ENCODE data around the gene ADAMTS14. TPM values are rescaled to one million over a fixed set of nuclear protein-coding genes. Genes with fewer than 3 reads are reported as not detected.

Gene ADAMTS14
- total RNA-seq, 3 donors from 2014 or later = 1.8 to 2.1 (median 2.1) TPM

- peak in 2 of 3 donors; percentile 48 to 86 for DNase-seq
- no peak overlapping the region for H3K4me3 ChIP-seq
- H3K4me1 ChIP-seq (ENCODE audit: low read depth) = peaks cover 4% of the 10 kb centered on the region
- peak; percentile 53 for ATAC-seq
- no peaks in the 10 kb centered on the region for H3K36me3 ChIP-seq (ENCODE audit: low read depth)
- intact Hi-C loops (cut with DNase I, micrococcal nuclease) = loop anchor here in 1 of 2 donors (5.0 kb wide), 1 partner anchor 212 kb away; no protein-coding TSS in a partner anchor
- H3K9me3 ChIP-seq = no peaks in the 10 kb centered on the region
- TF ChIP-seq CTCF (IDR thresholded peaks at IDR 0.05) = peak; percentile 38
These were observed 86.6 kb downstream of the ADAMTS14 start for GRCh38 chr10:70758757-70759514.

- intact Hi-C loops (cut with DNase I, micrococcal nuclease) = loop anchor here (5.0 kb wide), 1 partner anchor 212 kb away; no protein-coding TSS in a partner anchor
- no peak for TF ChIP-seq CTCF (IDR thresholded peaks at IDR 0.05)
- peak in 1 of 3 donors; percentile 20 for DNase-seq
These were observed 87.5 kb downstream of the ADAMTS14 start for GRCh38 chr10:70759781-70760180.

GRCh38 chr10:70760271-70760787 is 88.0 kb downstream of the ADAMTS14 start:
- Histone ChIP-seq H3K9me3 (no peaks in the 10 kb centered on the region), H3K4me1 (ENCODE audit: low read depth) (peaks cover 4% of the 10 kb centered on the region), H3K36me3 (ENCODE audit: low read depth) (no peaks in the 10 kb centered on the region), H3K4me3 (no peak overlapping the region)
- intact Hi-C loops (cut with DNase I, micrococcal nuclease) = loop anchor here in 1 of 2 donors (5.0 kb wide), 1 partner anchor 213 kb away; no protein-coding TSS in a partner anchor
- DNase-seq = peak in 2 of 3 donors; percentile 17 to 40
- TF ChIP-seq CTCF (IDR thresholded peaks at IDR 0.05) = no peak
- ATAC-seq = no peak

More at GRCh38 chr10:70759781-70760180, 87.5 kb downstream of the ADAMTS14 start:
- ATAC-seq = no peak
- Histone ChIP-seq H3K4me1 (ENCODE audit: low read depth) (peaks cover 4% of the 10 kb centered on the region), H3K4me3 (no peak overlapping the region), H3K36me3 (ENCODE audit: low read depth) (no peaks in the 10 kb centered on the region), H3K9me3 (no peaks in the 10 kb centered on the region)

GRCh38 chr10:70761031-70761601 is 88.8 kb downstream of the ADAMTS14 start:
- H3K36me3 ChIP-seq (ENCODE audit: low read depth) = no peaks in the 10 kb centered on the region
- peak in 1 of 3 donors; percentile 15 for DNase-seq
- ATAC-seq = peak; percentile 20
- peaks cover 5% of the 10 kb centered on the region for H3K9me3 ChIP-seq
- H3K4me3 ChIP-seq = no peak overlapping the region
- peaks cover 4% of the 10 kb centered on the region for H3K4me1 ChIP-seq (ENCODE audit: low read depth)
- intact Hi-C loops (cut with DNase I, micrococcal nuclease) = loop anchor here in 1 of 2 donors (5.0 kb wide), 1 partner anchor 214 kb away; no protein-coding TSS in a partner anchor
- TF ChIP-seq CTCF (IDR thresholded peaks at IDR 0.05) = no peak

GRCh38 chr10:70761727-70762350 is 89.5 kb downstream of the ADAMTS14 start:
- peaks cover 6% of the 10 kb centered on the region for H3K9me3 ChIP-seq
- DNase-seq (peak in 1 of 3 donors; percentile 14), ATAC-seq (no peak)
- H3K4me1 ChIP-seq (ENCODE audit: low read depth) = peaks cover 4% of the 10 kb centered on the region
- no peak overlapping the region for H3K4me3 ChIP-seq
- no peaks in the 10 kb centered on the region for H3K36me3 ChIP-seq (ENCODE audit: low read depth)
- intact Hi-C loops (cut with DNase I, micrococcal nuclease) = loop anchor here in 1 of 2 donors (5.0 kb wide), 1 partner anchor 215 kb away; no protein-coding TSS in a partner anchor
- TF ChIP-seq CTCF (IDR thresholded peaks at IDR 0.05) = no peak

Measured in mucosa of descending colon (tissue), 3 donors.